ENCODE measurements around the gene RRP9. TPM values are rescaled to one million over a fixed set of nuclear protein-coding genes. Genes with fewer than 3 reads are reported as not detected.

Gene RRP9
- total RNA-seq, 2 experiments from 2014 or later = 29.2 to 29.6 TPM

DNA sequence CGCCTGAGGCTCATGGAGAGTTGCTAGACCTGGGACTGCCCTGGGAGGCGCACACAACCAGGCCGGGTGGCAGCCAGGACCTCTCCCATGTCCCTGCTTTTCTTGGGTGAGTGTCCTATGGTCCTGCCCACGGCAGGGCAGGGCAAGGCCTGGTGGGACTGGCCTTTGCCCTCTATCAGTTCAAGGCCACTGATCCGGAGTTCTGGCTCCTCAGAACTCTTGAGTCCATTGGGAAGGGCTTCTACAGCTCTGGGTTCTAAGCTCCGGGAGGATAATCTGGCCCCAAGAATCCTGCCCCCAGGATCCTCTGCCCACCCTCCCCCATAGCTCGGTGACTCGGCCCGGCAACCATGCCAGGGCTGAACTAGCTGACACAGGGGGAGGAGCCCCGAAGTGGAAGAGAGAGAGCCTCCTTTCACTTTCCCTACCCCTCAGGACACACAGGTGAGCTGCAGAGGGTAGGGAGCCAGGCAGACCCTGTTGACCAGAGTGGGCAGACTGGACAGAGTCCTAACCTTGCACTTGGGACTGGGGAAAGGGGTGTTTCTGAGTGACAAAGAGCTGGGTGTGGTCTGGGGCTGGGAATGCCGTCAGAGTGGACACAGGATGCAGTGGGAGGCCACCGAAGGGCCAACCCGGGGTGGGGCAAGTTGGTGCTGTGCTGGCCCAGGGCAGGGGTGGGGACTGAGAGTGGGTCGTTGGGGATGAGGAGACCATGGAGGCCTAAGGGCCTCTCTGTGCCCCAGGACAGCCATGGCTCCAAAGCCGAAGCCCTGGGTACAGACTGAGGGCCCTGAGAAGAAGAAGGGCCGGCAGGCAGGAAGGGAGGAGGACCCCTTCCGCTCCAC, 1.1 kb upstream of the RRP9 start:
- DNase-seq (peak; percentile 78), ATAC-seq (peak; percentile 12)
- H3K27me3 Mint-ChIP-seq (ENCODE audit: low read depth) = no peaks in the 10 kb centered on the region
- H3K4me3 Mint-ChIP-seq = peak overlapping the region; percentile 81
- CTCF ChIA-PET = interaction anchor here (0.9 to 5.5 kb wide), 18 partner anchors 8 to 259 kb away, joined by 3 to 54 read pairs (median 4); partner anchors contain the start of genes ABHD14A, ABHD14B, ACY1 and DUSP7
- H3K9me3 Mint-ChIP-seq (ENCODE audit: insufficient read depth) = no peaks in the 10 kb centered on the region
- H3K36me3 Mint-ChIP-seq (ENCODE audit: low read depth) = peaks cover 9% of the 10 kb centered on the region
- H3K27ac Mint-ChIP-seq = peak overlapping the region; percentile 89
- POLR2A ChIA-PET = interaction anchor here (0.6 to 1.3 kb wide), 10 partner anchors 24 to 557 kb away, joined by 3 to 6 read pairs (median 4); partner anchors contain the start of genes ABHD14A, ABHD14B, ACY1 and MANF
- peaks cover 47% of the 10 kb centered on the region for H3K4me1 Mint-ChIP-seq (ENCODE audit: low read depth)

DNA sequence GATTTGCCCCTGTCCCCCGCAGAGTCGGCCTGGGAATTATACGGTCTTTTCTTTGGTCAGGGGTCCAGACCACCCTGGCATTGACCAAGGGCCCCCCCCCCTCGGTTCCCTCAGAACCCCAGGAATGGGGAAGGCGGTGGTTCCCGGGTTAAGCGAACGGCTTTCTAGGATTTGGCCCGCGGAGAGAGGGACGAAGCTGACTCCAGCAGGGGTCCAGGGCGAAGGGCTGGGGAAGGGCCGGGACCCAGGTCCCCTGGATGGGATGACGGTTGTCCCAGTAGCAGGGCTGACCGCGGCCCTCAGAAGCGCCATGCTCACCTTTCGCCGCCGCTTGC, 274 bp downstream of the RRP9 start:
- H3K27me3 Mint-ChIP-seq (ENCODE audit: low read depth) = no peaks in the 10 kb centered on the region
- H3K9me3 Mint-ChIP-seq (ENCODE audit: insufficient read depth) = no peaks in the 10 kb centered on the region
- peak overlapping the region; percentile 61 for H3K27ac Mint-ChIP-seq
- H3K4me3 Mint-ChIP-seq = peak overlapping the region; percentile 81
- ChIA-PET POLR2A (interaction anchor here (0.7 to 1.0 kb wide), 6 partner anchors 32 to 307 kb away, joined by 3 to 4 read pairs (median 3); partner anchors contain the start of genes ABHD14A, ABHD14B and RPL29), CTCF (interaction anchor here (0.6 to 5.5 kb wide), 31 partner anchors 8 to 439 kb away, joined by 3 to 54 read pairs (median 4); partner anchors contain the start of genes ABHD14A, ABHD14B, ACY1 and DUSP7)
- peaks cover 54% of the 10 kb centered on the region for H3K4me1 Mint-ChIP-seq (ENCODE audit: low read depth)
- peaks cover 19% of the 10 kb centered on the region for H3K36me3 Mint-ChIP-seq (ENCODE audit: low read depth)
- ATAC-seq (no peak), DNase-seq (no peak)

DNA sequence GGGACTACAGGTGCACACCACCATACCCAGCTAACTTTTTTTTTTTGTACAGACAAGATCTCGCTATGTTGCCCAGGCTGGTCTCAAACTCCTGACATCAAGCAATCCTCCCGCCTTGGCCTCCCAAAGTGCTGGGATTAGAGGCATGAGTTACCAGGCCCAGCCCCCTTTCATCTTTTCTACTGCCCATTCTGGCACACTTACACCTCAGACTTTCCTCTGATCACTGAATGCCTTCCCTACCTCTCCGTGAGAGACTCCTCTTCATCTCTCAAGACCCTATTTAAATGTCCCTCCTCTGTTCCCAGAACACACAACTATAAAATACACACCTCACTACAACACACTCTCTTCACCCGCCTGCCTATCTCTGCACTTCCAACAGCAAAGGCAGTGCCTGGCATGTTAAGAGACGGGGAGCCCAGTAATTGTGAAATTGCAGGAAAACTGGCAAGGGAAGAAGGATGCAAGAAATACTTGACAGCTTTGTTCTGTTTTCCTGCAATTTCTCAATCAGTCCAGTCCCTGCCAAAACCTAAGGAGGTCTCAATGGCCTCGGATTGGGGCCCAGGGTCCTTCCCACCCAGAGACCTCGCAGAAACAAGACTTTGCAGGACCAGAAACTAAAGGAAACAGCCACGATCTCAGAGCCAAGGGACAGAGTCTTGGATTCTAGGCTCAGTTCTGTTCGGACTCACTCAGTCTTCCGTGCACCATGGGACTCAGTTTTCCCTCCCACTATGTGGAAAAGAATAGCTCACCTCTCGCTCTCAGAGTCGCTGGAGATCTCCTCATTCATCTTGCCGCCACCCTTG, 849 bp downstream of the RRP9 start:
- ChIA-PET POLR2A (interaction anchor here (0.7 to 1.0 kb wide), 6 partner anchors 33 to 307 kb away, joined by 3 to 4 read pairs (median 3); partner anchors contain the start of genes ABHD14A, ABHD14B and RPL29), CTCF (interaction anchor here (0.6 to 5.5 kb wide), 31 partner anchors 8 to 438 kb away, joined by 3 to 54 read pairs (median 4); partner anchors contain the start of genes ABHD14A, ABHD14B, ACY1 and DUSP7)
- peaks cover 54% of the 10 kb centered on the region for H3K4me1 Mint-ChIP-seq (ENCODE audit: low read depth)
- H3K36me3 Mint-ChIP-seq (ENCODE audit: low read depth) = peaks cover 24% of the 10 kb centered on the region
- peak overlapping the region; percentile 61 for H3K27ac Mint-ChIP-seq
- no peaks in the 10 kb centered on the region for H3K27me3 Mint-ChIP-seq (ENCODE audit: low read depth)
- DNase-seq (no peak), ATAC-seq (no peak)
- no peaks in the 10 kb centered on the region for H3K9me3 Mint-ChIP-seq (ENCODE audit: insufficient read depth)
- peak overlapping the region; percentile 81 for H3K4me3 Mint-ChIP-seq

DNA sequence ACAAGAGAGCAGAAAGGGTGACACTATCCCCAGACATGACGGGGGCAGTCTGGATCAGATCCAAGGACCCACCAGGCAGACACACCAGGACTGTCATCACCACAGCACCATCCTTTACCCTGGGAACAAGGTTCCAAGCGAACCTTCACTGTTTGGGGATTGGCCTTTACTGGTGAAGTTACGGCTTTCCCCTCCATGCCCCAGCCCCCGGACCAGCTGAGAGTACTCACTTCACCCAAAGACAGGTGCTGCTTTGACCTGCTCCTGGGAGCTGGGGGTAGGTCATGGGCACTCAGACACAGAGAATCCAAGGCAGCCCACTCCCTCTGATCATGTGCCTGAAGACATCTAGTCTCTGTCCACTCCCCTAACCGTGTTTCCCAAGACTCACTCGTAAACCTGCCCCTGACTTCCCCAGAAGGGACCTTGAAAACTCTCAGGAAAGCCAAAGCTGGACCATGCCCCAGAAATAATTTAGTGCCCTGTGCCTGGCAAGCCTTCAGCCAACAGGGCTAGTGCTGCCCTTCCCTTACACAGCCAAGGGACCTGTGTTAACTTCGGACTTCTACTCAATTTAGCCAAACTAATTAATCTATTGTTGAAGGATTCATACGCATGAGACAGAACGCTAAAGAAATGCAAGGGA, 2.8 kb downstream of the RRP9 start:
- Mint-ChIP-seq H3K36me3 (ENCODE audit: low read depth) (peaks cover 30% of the 10 kb centered on the region), H3K27me3 (ENCODE audit: low read depth) (no peaks in the 10 kb centered on the region), H3K4me1 (ENCODE audit: low read depth) (peaks cover 50% of the 10 kb centered on the region), H3K4me3 (no peak overlapping the region), H3K27ac (no peak overlapping the region), H3K9me3 (ENCODE audit: insufficient read depth) (no peaks in the 10 kb centered on the region)
- ATAC-seq = no peak
- ChIA-PET CTCF (interaction anchor here (0.9 kb wide), 1 partner anchor 35 kb away, joined by 4 read pairs; the partner anchor contains the start of gene ABHD14B), POLR2A (no interaction called here)
- no peak for DNase-seq

DNA sequence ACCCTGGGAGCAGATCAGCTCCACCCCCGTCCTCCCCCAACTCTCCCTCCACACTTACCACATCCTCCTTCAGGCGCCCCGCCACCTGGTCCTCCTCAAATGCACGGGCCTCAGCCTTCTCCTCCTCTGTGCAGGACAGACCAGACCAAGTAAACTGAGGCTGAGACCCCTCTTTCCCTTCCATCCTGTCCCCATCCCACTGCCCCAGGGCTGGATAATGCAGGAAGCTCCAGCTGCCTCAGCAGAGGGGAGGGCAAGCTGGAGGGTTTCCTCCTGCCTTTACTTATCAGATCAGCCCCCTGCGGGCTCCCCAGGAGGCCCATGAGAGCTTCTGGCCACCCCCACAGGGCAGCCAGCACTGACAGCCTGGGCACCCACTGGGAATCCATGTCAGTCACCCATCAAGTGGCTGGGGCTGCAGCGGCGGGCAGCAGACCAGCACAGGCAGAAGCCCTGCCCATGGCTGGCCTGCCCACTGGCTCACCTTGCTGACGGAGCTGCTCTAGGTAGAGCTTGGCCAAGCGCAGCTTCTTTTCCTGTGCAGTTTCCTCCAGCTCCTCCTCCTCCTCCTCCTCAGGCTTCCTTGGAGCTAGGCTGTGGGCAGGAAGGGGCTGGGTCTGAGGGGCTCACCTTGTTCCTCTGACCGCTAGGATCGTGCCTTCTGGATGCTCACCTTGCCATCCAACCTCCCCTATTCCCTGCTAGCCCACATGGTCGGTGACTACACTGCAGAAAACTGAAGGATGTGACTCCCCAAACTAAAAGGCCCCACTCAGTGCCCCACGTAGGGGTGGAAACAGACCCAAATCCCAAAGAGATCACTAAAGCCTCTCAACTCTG, 3.9 kb downstream of the RRP9 start:
- Mint-ChIP-seq H3K36me3 (ENCODE audit: low read depth) (peaks cover 36% of the 10 kb centered on the region), H3K4me1 (ENCODE audit: low read depth) (peaks cover 45% of the 10 kb centered on the region), H3K4me3 (no peak overlapping the region), H3K9me3 (ENCODE audit: insufficient read depth) (no peaks in the 10 kb centered on the region), H3K27ac (peak overlapping the region; percentile 37), H3K27me3 (ENCODE audit: low read depth) (no peaks in the 10 kb centered on the region)
- DNase-seq = no peak
- ChIA-PET POLR2A (no interaction called here), CTCF (interaction anchor here (0.9 kb wide), 1 partner anchor 36 kb away, joined by 3 read pairs; the partner anchor contains the start of gene ABHD14B)
- ATAC-seq = no peak

DNA sequence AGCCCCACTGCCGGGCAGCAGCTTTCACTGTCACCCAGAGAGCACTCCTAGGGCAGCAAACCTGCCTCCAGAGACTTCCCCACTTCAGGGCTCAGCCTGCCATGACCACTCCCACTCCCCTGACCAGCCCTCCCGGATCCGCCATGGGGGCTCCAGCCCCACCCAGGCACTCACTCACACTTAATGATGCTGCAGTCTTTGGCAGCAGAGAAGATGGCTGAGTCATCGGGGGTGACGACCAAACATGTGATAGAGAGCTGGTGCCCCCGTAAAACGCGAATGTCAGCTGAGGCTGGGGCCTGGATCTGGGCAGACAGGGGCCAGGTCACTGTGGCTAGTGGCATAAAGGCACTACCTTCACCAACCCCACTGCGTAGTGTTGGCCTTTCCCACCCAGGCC, 4.7 kb downstream of the RRP9 start:
- ChIA-PET POLR2A (no interaction called here), CTCF (interaction anchor here (0.9 kb wide), 1 partner anchor 37 kb away, joined by 3 read pairs; the partner anchor contains the start of gene ABHD14B)
- Mint-ChIP-seq H3K9me3 (ENCODE audit: insufficient read depth) (no peaks in the 10 kb centered on the region), H3K27ac (peak overlapping the region; percentile 49), H3K4me1 (ENCODE audit: low read depth) (peaks cover 38% of the 10 kb centered on the region), H3K36me3 (ENCODE audit: low read depth) (peaks cover 39% of the 10 kb centered on the region), H3K27me3 (ENCODE audit: low read depth) (no peaks in the 10 kb centered on the region), H3K4me3 (no peak overlapping the region)
- ATAC-seq (no peak), DNase-seq (no peak)

DNA sequence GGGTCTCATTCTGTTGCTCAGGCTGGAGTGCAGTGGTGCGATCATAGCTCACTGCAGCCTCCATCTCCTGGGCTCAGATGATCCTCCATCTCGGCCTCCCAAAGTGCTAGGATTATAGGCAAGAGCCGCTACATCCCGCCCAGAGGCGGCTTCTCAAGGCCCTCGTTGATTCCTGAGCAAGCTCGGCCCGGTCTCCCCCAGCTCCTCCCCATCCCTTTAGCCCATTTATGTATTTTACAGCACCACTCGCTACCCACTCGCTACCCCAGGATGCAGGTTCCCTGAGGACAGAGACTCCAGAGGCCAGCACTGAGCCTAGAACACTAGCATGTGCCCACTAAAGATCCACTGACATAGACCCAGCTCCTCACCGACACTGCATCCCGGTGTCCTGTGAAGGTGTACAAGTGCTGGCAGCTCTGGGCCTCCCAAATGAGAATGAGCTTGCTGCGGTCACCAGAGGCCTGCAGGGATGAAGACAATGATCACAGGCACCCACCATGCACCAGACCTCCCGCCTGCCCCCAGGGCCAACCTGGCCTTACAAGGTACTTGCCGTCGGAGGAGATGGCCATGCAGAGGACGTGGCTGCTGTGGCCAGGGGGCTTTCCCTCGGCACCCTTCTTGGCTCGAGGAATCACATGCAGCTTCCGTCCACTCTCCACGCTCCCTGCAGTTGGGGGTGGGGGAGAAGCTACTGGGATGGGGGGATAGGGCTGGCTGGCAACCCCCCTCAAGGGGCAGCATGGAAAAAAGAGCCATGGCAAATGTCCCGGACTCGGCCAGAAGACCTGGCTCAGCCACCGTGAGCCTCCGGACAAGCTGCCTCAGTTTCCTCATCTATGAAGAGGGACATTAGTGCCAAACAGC, 5.6 kb downstream of the RRP9 start:
- Mint-ChIP-seq H3K27me3 (ENCODE audit: low read depth) (no peaks in the 10 kb centered on the region), H3K9me3 (ENCODE audit: insufficient read depth) (no peaks in the 10 kb centered on the region), H3K4me1 (ENCODE audit: low read depth) (peaks cover 35% of the 10 kb centered on the region), H3K27ac (no peak overlapping the region), H3K36me3 (ENCODE audit: low read depth) (peaks cover 41% of the 10 kb centered on the region), H3K4me3 (no peak overlapping the region)
- ChIA-PET POLR2A (no interaction called here), CTCF (no interaction called here)
- ATAC-seq (no peak), DNase-seq (no peak)

DNA sequence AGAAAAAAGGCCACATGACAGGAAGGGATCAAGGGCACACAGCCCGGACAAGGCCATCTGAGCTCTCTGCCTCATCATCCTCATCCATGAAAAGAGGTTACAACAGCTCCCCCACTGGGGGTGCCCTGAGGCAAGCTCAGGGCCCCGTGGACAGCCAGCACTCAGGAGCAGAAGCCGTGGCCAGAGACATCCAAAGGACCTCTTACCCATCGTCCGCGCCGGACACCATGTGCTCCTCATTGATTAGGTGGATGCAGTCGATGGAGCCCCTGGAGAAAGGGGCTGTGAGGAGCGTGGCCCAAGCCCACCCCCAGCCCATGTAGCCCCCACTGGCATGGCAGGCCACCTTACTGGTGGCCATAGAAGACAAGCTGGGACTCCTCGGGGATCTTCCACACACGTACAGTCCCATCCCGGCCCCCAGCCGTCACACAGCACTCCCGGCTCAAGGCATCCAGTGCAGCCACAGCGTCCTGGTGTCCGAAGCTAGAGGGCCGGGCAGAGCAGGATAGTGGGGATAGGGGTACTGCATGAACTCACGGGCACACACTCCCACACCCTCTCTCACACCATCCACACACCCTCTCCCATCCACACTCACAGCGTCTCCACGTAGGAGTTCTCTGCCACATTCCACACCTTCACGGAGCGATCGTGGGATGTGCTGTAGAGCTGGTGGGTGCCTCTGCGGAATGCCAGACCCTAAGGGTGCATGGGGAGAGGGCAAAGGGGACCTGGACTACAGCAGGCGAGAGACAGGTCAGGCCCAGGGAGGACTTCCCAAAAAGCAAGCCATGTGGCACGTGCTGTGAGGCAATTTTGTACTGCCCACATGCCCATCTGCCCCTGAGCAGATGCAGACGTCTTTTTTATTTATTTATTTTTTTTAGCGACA, 6.5 kb downstream of the RRP9 start:
- Mint-ChIP-seq H3K4me3 (no peak overlapping the region), H3K36me3 (ENCODE audit: low read depth) (peaks cover 36% of the 10 kb centered on the region), H3K27ac (no peak overlapping the region), H3K27me3 (ENCODE audit: low read depth) (no peaks in the 10 kb centered on the region), H3K9me3 (ENCODE audit: insufficient read depth) (no peaks in the 10 kb centered on the region), H3K4me1 (ENCODE audit: low read depth) (peaks cover 26% of the 10 kb centered on the region)
- DNase-seq (no peak), ATAC-seq (no peak)
- CTCF ChIA-PET = no interaction called here
- POLR2A ChIA-PET = interaction anchor here (0.7 kb wide), 1 partner anchor 47 kb away, joined by 3 read pairs; no protein-coding TSS in a partner anchor

DNA sequence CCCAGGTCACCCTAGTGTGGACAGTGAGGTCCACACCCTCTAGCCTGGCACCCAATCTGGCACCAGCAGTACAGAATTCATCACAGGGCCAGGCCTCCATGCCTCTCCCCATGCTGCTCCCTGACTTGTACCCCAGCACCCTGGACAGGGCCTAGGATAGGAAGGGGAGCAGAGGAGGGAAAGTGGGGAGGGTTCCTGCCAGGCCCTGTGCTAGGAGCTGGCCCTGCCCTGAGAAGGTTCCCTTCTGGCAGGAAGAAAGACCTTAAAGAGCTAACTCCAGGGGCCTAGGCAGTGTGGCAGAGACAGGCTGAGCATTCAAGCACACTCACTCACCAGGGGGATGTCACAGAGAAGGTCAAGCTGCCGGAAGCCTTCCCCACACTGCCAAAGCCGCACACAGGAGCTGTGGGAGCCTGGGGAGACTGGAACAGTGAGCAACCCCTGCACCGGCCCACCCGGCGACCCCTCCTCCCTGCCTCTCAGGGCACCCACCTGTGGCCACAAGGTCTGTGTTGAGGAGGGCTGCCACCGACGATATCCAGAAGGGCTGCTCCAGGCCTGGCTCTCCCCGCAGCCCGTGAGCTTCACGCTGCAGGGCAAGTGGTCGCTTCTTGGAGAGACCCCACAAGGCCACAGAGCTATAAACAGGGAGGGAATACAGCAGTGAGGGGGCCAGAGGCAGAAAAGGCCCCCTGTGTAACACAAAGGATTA, 7.4 kb downstream of the RRP9 start:
- Mint-ChIP-seq H3K27ac (no peak overlapping the region), H3K36me3 (ENCODE audit: low read depth) (peaks cover 36% of the 10 kb centered on the region), H3K9me3 (ENCODE audit: insufficient read depth) (no peaks in the 10 kb centered on the region), H3K4me3 (no peak overlapping the region), H3K27me3 (ENCODE audit: low read depth) (no peaks in the 10 kb centered on the region), H3K4me1 (ENCODE audit: low read depth) (peaks cover 19% of the 10 kb centered on the region)
- ChIA-PET POLR2A (interaction anchor here (0.7 kb wide), 1 partner anchor 48 kb away, joined by 3 read pairs; no protein-coding TSS in a partner anchor), CTCF (no interaction called here)
- no peak for DNase-seq
- no peak for ATAC-seq

Data from activated CD8-positive, alpha-beta T cell treated with anti-CD3 and anti-CD28 coated beads, Interleukin-2, amount 10 ng/mL, durations not matched to agents 7 days and 5 days (primary cell).